NT2/D1 (cell line): ENCODE measurements around the gene RALGPS1.

Experiments
- DNase-seq: peaks from one replicate; pipeline ENCODE4 v3.0.0-alpha.2; 2011; ENCODE audit warnings: low read depth, low spot score
- H3K27me3 ChIP-seq: 2 replicates; pipeline ENCODE4 v1.6.0; 2011; ENCODE audit warnings: mild to moderate bottlenecking; ENCODE audit not compliant: insufficient read length, insufficient read depth
- H3K36me3 ChIP-seq: 2 replicates; pipeline ENCODE4 v1.6.1; 2011; ENCODE audit warnings: mild to moderate bottlenecking, low read length, mixed read lengths; ENCODE audit not compliant: insufficient read depth, insufficient read length
- H3K4me1 ChIP-seq: 2 replicates; pipeline ENCODE4 v1.5.1; 2011; ENCODE audit not compliant: insufficient read depth, insufficient read length
- H3K4me3 ChIP-seq: 2 replicates; pipeline ENCODE4 v1.5.1; 2011; ENCODE audit warnings: low read depth; ENCODE audit not compliant: insufficient read length
- H3K9ac ChIP-seq: 2 replicates; pipeline ENCODE4 v1.6.0; 2011; ENCODE audit warnings: low read depth; ENCODE audit not compliant: insufficient read length
- H3K9me3 ChIP-seq: 2 replicates; pipeline ENCODE4 v1.5.1; 2011; ENCODE audit warnings: mild to moderate bottlenecking, low read length; ENCODE audit not compliant: insufficient read depth
- SUZ12 ChIP-seq: IDR thresholded peaks from 2 replicates; pipeline ENCODE4 v1.6.1; 2011; ENCODE audit not compliant: insufficient read length, insufficient read depth; ENCODE audit errors: extremely low read depth
- YY1 ChIP-seq: IDR thresholded peaks from 2 replicates; pipeline ENCODE4 v1.6.1; 2011; ENCODE audit not compliant: insufficient read length, insufficient read depth
- ZNF274 ChIP-seq: IDR thresholded peaks from 2 replicates; pipeline ENCODE4 v1.6.1; 2011; ENCODE audit warnings: mild to moderate bottlenecking, low read depth, low read length

The RALGPS1 gene

GRCh38 chr9:127088724-127089615 lies 174.4 kb downstream of the RALGPS1 start:
- Histone ChIP-seq H3K9me3 (no peaks in the 10 kb centered on the region), H3K36me3 (peaks cover 42% of the 10 kb centered on the region), H3K4me1 (no peaks in the 10 kb centered on the region), H3K9ac (no peak overlapping the region), H3K27me3 (no peaks in the 10 kb centered on the region), H3K4me3 (no peak overlapping the region)
- DNase-seq, result no peak
- TF ChIP-seq YY1 (no peak), SUZ12 (no peak), ZNF274 (no peak)

DNA sequence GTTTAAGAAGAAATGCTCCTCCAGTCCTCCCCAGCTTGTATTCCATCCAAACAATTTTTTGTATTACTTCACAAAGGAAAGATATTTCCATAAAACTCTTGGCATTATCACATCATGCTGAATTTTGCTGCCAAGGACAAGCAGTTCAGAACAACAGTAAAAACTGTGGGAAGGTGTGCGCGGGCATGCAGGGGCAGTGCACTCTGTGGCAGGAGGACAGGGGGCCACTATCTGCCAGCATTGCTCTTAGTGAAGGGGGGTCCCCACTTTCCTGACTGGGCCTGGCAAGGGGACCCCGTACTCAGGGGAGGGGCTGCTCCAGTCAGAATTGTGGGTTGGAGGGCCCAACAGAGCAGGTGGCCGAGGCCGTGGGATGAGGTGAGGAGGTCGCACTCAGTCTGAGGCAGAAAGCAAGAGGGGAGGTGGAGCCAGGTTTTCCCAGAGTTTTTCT lies 175.1 kb downstream of the RALGPS1 start:
- H3K4me3 ChIP-seq, result no peak overlapping the region
- TF ChIP-seq SUZ12 (no peak), YY1 (no peak), ZNF274 (no peak)
- no peaks in the 10 kb centered on the region for H3K9me3 ChIP-seq
- no peaks in the 10 kb centered on the region for H3K27me3 ChIP-seq
- H3K9ac ChIP-seq, result no peak overlapping the region
- no peak for DNase-seq
- peaks cover 42% of the 10 kb centered on the region for H3K36me3 ChIP-seq
- no peaks in the 10 kb centered on the region for H3K4me1 ChIP-seq

DNA sequence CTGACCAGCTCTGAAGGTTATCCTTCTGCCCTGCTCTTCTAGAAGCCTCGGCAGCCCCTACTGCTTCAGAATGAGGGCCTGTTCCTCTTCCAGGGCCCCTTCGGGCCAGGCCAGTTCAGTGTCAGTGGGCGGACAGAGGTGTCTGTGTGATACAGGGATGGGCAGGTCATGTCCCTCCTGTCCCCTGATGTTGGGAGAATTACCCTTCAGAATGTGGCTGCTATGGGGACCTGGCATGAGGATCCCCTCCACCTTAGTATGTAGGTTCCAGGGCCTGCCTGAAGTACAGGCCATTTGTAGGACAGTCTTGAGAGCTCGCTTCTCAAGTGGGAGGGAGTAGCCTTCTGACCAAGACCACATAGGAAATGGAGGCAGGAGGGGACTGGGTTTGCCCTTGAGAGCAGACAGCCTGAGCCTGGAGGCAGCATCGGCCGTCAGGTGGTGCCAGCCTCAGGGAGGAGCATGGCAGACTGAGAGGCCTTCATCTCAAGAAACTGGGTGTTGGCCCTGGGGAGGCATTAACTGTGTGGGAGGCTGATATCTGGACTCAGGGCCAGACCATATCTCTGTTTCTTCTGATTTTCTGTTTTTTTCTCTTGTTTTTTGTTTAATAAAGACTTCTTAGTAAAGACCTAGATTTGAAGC lies 175.9 kb downstream of the RALGPS1 start:
- Histone ChIP-seq H3K36me3 (peaks cover 42% of the 10 kb centered on the region), H3K4me1 (no peaks in the 10 kb centered on the region), H3K9ac (no peak overlapping the region), H3K9me3 (no peaks in the 10 kb centered on the region), H3K4me3 (no peak overlapping the region), H3K27me3 (no peaks in the 10 kb centered on the region)
- TF ChIP-seq SUZ12, result no peak
- TF ChIP-seq YY1, result no peak
- no peak for TF ChIP-seq ZNF274
- DNase-seq, result no peak

DNA sequence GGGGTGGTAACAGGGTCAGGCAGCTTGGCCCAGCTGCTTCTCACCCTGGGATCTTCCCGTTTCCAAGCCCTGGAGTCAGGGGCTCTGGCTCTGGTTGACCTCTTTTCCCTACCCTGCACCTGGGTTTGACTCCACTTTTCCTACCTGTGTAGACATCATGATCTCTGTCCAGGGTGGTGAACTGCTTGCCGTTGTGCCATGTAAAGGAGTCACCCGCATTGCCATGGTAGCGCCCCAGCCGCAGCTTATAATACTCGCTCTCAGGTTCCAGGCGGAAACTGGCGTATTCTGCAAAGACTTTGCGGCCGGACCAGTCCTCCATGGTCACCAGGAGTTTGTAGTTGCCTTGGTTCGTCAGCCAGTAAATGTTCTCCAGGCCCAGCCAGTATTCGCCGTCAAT lies 176.9 kb downstream of the RALGPS1 start:
- no peaks in the 10 kb centered on the region for H3K27me3 ChIP-seq
- TF ChIP-seq ZNF274 (no peak), YY1 (no peak), SUZ12 (no peak)

DNA sequence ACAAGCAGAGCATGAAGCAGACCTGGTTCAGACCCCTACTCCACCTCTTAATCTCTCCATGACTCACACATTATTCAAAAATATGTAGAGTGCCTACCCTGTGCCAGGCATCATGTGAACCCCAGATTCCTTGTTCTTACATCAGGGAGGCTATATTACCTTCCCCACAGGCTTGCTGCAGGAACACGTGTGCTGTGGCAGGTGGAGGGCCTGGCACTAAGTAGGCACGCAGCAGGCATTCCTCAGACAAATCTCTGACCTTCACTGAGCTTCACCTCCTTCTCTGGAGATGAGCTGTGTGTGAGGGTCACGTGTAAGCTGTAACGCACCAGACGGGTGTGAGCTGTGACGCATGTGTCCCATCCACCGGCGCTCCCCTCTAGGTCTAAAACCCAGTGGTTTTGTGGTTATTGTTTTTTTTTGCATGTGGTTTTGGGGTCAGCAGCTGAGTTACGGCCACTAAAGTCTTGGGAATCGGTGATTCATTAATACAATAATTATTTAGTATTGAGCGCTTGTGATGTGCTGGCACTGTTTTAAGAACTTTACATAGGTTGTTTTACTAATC lies 177.5 kb downstream of the RALGPS1 start:
- Histone ChIP-seq H3K27me3 (no peaks in the 10 kb centered on the region), H3K4me3 (no peak overlapping the region), H3K36me3 (peaks cover 39% of the 10 kb centered on the region), H3K4me1 (no peaks in the 10 kb centered on the region), H3K9me3 (no peaks in the 10 kb centered on the region), H3K9ac (no peak overlapping the region)
- DNase-seq, result no peak
- TF ChIP-seq SUZ12 (no peak), ZNF274 (no peak), YY1 (no peak)

More for the DNA sequence above, 176.9 kb downstream of the RALGPS1 start:
- H3K4me3 ChIP-seq, result no peak overlapping the region
- no peak for DNase-seq
- H3K36me3 ChIP-seq, result peaks cover 42% of the 10 kb centered on the region
- no peaks in the 10 kb centered on the region for H3K4me1 ChIP-seq
- no peak overlapping the region for H3K9ac ChIP-seq
- no peaks in the 10 kb centered on the region for H3K9me3 ChIP-seq

- no peaks in the 10 kb centered on the region for H3K4me1 ChIP-seq
- no peaks in the 10 kb centered on the region for H3K27me3 ChIP-seq
- no peaks in the 10 kb centered on the region for H3K9me3 ChIP-seq
- peaks cover 27% of the 10 kb centered on the region for H3K36me3 ChIP-seq
- no peak overlapping the region for H3K9ac ChIP-seq
- DNase-seq, result no peak
- TF ChIP-seq SUZ12 (no peak), YY1 (no peak), ZNF274 (no peak)
- H3K4me3 ChIP-seq, result no peak overlapping the region
These were observed 178.9 kb downstream of the RALGPS1 start for GRCh38 chr9:127093319-127094020.

DNA sequence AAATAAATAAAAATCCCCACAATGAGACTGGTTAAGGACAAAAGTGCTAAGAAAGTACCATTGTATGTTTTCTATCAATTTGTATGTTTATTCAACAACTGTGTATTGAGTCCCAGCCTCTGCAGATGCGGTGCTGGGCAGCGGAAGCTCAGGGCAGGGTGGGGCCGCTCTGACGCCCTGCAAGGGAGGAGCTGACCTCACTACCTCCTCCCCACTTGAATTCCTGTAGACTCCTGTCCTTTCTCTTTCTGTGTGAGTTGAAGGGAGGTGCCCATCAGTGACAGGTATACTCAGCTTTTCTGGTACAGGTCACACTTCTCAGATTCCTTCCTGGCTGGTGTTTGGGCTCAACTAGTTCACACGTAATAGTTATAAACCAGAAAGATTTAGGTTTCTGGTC lies 180.8 kb downstream of the RALGPS1 start:
- Histone ChIP-seq H3K9ac (no peak overlapping the region), H3K4me3 (no peak overlapping the region), H3K36me3 (peaks cover 18% of the 10 kb centered on the region), H3K27me3 (no peaks in the 10 kb centered on the region), H3K4me1 (no peaks in the 10 kb centered on the region), H3K9me3 (no peaks in the 10 kb centered on the region)
- TF ChIP-seq ZNF274 (no peak), SUZ12 (no peak)
- no peak for DNase-seq
